ENCODE results near the gene PLPPR1. TPM values are rescaled to one million over a fixed set of nuclear protein-coding genes. Genes with fewer than 3 reads are reported as not detected.

Gene PLPPR1
- total and polyA plus RNA-seq, 2 of the 4 experiments (the other 2 are of a cell fraction) = not detected

DNA sequence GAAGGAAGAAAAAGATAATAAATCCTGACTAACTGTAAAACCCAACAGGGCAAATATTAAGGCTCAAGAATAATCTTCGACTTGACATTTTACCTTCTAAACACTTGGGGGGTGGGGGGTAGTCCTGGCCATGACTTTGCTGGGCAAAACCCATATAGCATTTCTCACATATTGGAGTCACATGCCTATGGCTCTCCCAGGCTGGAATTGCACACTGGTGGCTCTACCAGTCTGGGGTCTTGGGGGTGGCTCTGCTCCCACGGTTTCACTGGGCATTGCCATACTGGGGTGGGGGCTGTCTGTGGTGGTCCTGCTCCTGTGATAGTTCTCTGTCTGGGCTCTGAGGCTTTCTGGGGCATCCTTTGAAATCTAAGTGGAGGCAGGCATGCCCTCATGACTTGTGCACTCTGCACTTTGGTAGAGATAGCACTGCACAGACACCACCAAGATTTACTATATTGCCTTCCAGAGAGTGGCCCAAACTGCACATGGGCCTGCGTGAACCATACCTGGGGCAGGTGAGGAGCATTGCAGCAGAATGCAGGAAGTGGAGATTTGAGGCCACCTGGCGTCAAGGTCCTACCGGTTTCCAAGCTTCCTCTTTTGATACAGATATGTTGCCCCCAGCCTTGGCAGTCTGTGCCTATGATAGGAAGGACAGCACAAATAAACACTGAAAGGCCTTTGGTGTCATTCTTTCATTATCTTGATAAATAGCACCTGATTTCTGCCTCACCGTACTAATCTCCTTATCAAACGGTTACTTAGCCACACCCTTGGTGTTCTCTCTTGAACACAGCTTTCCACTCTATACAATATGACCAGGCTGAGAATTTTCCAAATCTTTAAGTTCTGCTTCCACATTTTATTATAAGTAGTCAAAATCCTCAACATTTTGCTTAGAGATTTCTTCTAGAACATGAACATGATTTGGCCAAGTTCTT, 326.5 kb downstream of the PLPPR1 start (continued):
- no peak for TF ChIP-seq CEBPB (IDR thresholded peaks at IDR 0.05; ENCODE audit: low read depth, low read length)

DNA sequence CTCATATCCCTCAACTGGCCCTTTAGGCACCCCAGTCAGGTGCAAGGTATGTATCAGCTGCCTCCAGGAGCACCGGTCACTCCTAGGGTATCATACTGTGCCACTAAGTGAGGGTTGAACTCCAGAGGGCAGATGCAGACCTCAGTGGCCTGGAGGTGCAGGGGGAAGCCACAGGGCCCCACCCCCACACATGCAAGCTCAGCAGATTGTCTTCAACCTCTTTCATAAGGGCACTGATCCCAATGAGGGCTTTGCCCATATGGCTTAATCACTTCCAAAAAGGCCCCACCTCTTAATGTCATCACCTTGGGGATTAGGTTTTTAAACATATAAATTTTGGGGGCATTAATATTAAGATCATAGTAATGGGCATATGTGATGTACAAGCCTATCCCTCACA, 328.1 kb downstream of the PLPPR1 start:
- Histone ChIP-seq H3K56ac (ENCODE audit: extremely low read depth, insufficient read depth, low read length) (no peak overlapping the region), H2BK15ac (ENCODE audit: low read depth, low read length) (no peak overlapping the region), H3K79me1 (ENCODE audit: low read depth in 1 of 2, low read length in 2 of 2) (no peaks in the 10 kb centered on the region), H3K27ac (ENCODE audit: insufficient read depth, low read length) (no peak overlapping the region), H3K9me1 (ENCODE audit: insufficient read depth, low read length) (no peaks in the 10 kb centered on the region), H3K9me3 (ENCODE audit: control insufficient read depth, insufficient read depth, low read length) (no peaks in the 10 kb centered on the region), H2BK5ac (ENCODE audit: low read depth, low read length, poor library complexity, severe bottlenecking) (no peak overlapping the region), H2AK5ac (ENCODE audit: low read depth, low read length) (no peak overlapping the region), H2AK9ac (replicated peaks; ENCODE audit: low read depth, low read length, poor library complexity) (no peak overlapping the region), H3K4me1 (ENCODE audit: control insufficient read depth, insufficient read depth, low read length) (no peaks in the 10 kb centered on the region), H2AFZ (replicated peaks; ENCODE audit: low read length, poor library complexity) (no peak overlapping the region), H3K23ac (ENCODE audit: low read depth, low read length) (no peak overlapping the region), H4K91ac (ENCODE audit: insufficient read depth, low read depth, low read length) (no peak overlapping the region), H3K4me2 (ENCODE audit: low read depth, low read length) (no peak overlapping the region), H3K4ac (ENCODE audit: low read depth, low read length) (no peak overlapping the region), H4K8ac (ENCODE audit: low read depth in 2 of 2, low read length in 2 of 2) (no peak overlapping the region), H3K14ac (replicated peaks; ENCODE audit: low read depth, low read length) (no peak overlapping the region), H3K27me3 (ENCODE audit: control insufficient read depth, insufficient read depth, low read length) (no peaks in the 10 kb centered on the region), H3K4me3 (ENCODE audit: insufficient read depth, low read depth, low read length) (no peak overlapping the region), H2BK120ac (ENCODE audit: low read depth, low read length) (no peak overlapping the region), H3K9ac (ENCODE audit: low read depth, low read length) (no peak overlapping the region), H4K5ac (ENCODE audit: low read depth, low read length) (no peak overlapping the region), H4K20me1 (ENCODE audit: insufficient read depth, low read length) (no peaks in the 10 kb centered on the region), H3K18ac (ENCODE audit: low read depth, low read length) (no peak overlapping the region), H3K36me3 (ENCODE audit: control insufficient read depth, insufficient read depth, low read length) (no peaks in the 10 kb centered on the region), H2BK20ac (ENCODE audit: low read depth, low read length) (no peak overlapping the region)
- intact Hi-C loops (cut with micrococcal nuclease) (no loop called here), in situ Hi-C loops (cut with MboI; ENCODE audit: low sequenced_read_pairs) (no loop called here), dilution Hi-C loops (cut with HindIII; ENCODE audit: low sequenced_read_pairs, unreplicated experiment) (no loop called here)
- no peak for TF ChIP-seq FOS (IDR thresholded peaks at IDR 0.05; ENCODE audit: low read depth, low read length)
- TF ChIP-seq MAFK (IDR thresholded peaks at IDR 0.05; ENCODE audit: low read depth, low read length) = peak; percentile 44
- DNase-seq (no peak), ATAC-seq (ENCODE audit: low read depth) (no peak)
- POLR2A ChIA-PET (ENCODE audit: unreplicated experiment) = no interaction called here
- no TSS peak for BruUV-seq (replicated peaks)
- WGBS, 2 experiments (ENCODE audit: extremely low coverage in 2 of 2, insufficient read length in 1 of 2) = no CpG with 5 or more reads among the region's 1 CpG
- CTCF ChIA-PET = no interaction called here
